Measurements from ENCODE around the gene CENPF. TPM values are rescaled to one million over a fixed set of nuclear protein-coding genes. Genes with fewer than 3 reads are reported as not detected.
A peak's percentile ranks its signal among the peaks of the same experiment; 100 is the strongest.
"Not testable (repeated sequence)": the region's sequence is repeated elsewhere in the genome, so short reads cannot be mapped to it uniquely, and the experiment has no call there.

Gene CENPF
- total RNA-seq, 1 donor from 2014 or later, result 1.7 TPM

DNA sequence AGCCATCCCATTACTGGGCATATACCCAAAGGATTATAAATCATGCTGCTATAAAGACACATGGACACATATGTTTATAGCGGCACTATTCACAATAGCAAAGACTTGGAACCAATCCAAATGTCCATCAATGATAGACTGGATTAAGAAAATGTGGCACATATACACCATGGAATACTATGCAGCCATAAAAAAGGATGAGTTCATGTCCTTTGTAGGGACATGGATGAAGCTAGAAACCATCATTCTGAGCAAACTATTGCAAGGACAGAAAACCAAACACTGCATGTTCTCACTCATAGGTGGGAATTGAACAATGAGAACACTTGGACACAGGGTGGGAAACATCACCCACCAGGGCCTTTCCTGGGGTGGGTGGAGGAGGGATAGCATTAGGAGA is 72.5 kb downstream of the CENPF start:
- DNase-seq (ENCODE audit: low spot score); ATAC-seq; intact Hi-C loops (cut with DNase I): not testable (repeated sequence)

DNA sequence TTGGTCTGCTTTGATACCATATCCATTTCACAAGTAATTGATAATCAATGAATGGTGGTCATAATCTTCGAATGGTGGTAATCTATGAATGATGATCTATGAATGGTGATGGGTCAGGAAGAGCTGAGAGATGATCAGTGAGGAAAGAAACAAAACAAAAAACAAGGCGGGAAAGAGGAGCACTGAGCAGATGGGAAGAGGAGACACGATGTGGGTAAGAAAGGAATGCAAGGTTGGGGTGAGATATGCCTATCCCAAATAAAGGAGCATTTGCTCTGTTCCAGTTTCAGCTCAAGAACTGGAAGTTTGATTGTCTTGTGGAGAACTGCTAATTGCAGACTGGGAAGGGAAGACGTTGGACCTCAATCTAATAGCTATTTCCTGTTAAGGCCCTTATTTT is 73.8 kb downstream of the CENPF start:
- DNase-seq (ENCODE audit: low spot score) (no peak), ATAC-seq (no peak)
- intact Hi-C loops (cut with DNase I), result no loop called here

DNA sequence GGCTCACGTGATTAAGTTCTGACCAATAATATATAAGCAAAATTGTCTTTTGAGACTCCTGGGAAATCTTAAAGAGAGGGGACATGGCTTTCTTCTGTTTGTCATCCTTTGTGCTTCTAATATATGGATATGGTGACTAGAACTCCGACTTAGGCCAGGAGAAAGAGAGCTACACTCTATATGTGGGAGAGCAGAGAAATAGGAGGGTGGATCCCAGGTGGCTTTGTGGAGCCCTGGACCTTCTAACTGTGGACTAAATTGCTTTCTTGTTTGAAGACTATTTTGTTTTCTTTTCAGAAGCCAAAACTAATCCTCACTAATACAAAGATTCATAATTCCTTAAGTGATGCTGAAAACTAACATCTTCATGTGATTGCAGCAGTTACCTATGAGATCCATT is 75.0 kb downstream of the CENPF start:
- no peak for ATAC-seq
- DNase-seq (ENCODE audit: low spot score), result no peak
- intact Hi-C loops (cut with DNase I), result no loop called here

DNA sequence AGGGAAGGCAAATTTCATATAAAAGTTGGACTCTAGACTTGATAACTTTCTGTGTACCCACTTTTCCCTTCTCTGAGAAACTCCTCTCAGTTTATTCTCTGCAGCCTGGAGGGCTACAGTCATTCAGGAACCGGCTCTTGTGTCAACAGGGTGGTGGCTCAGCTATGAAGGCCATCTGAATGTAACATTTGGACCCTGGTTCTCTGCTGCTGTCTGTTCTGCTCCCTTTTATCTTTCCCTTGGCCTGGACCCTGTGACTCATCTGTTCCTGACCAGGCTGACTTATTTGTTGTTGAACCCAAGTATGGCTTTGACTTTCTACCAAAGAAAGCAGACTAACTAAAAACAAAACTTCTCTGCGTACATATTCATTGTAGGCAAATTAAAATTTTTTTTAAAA is 75.4 kb downstream of the CENPF start:
- DNase-seq (ENCODE audit: low spot score) (no peak), ATAC-seq (no peak)
- intact Hi-C loops (cut with DNase I), result no loop called here

DNA sequence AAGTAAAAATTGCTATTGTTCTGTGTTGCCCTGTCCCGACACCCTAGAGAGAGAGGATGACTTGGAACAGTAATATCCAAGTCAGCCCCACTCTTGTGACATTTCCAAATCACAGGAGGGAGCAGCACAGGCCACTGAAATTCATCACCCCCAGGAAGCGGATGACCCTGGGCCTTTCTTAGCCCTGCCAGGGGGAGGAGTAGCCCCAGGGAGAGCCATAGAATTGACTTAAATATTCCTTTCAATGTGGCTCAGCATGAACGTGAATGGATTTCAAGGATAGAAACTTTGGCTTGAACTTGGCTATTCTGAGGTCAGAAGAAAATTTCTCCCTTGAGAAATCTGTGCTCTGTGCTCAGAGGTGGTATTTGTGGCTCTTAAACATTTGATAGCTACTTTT is 80.6 kb downstream of the CENPF start:
- intact Hi-C loops (cut with DNase I), result no loop called here
- no peak for DNase-seq (ENCODE audit: low spot score)

DNA sequence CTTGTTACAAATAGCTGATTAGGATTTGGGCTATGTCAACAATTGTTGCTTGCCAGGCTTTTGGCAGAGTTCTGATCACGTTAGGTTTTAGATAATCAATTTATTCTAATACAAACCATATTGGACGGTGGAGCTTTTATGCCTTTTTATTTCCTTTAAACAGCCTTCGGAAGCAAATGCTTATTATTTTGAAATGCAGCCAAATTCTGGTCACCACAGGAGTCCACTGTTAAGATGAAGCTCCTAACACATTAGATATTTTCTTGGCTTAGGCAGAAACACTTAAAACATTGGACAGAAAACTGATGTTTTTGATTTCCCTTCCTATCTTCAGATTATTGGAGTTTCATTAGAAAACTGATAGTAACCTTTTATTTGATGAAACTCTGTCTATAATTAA is 82.9 kb downstream of the CENPF start:
- intact Hi-C loops (cut with DNase I), result no loop called here
- no peak for ATAC-seq
- no peak for DNase-seq (ENCODE audit: low spot score)

More for the DNA sequence above, 80.6 kb downstream of the CENPF start:
- no peak for ATAC-seq

DNA sequence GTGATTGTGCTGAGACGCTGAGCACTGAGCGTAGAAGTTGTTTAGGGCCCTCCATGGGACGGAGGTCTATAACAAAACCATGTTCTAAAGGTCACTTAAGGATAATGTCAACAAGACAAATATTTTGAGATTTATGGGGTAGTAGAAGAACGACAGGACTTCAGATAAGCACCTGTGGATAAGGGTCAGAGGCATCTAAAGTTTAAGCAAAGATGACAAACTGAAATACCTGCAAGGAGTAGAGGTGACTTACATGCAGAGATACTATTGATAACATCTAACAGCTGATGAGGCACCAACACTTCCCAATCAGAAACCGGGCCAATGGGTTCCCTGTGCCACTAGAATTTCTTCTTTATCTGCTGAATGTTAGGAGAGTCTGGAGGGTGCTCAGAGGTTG is 83.5 kb downstream of the CENPF start:
- ATAC-seq (no peak), DNase-seq (ENCODE audit: low spot score) (no peak)
- intact Hi-C loops (cut with DNase I), result no loop called here

DNA sequence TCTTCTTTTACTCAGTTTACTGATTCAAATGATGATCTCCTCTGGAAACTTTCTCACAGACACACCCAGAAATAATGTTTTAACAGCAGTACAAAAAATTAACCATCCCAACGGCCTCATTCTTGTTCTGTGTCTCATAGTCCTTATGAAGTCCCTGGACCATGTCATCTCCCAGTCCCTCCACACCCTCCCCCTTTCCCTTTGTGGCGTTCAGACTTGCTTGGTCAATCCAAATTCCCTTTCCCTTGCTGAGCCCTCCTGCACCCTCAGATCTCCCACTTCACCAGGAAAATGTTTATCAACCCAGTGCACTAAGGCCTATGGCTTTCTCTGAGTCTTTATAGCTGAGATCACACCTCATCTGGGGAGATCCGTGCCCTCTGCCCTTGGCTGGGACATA is 85.9 kb downstream of the CENPF start:
- ATAC-seq (no peak), DNase-seq (ENCODE audit: low spot score) (no peak)
- intact Hi-C loops (cut with DNase I), result no loop called here

DNA sequence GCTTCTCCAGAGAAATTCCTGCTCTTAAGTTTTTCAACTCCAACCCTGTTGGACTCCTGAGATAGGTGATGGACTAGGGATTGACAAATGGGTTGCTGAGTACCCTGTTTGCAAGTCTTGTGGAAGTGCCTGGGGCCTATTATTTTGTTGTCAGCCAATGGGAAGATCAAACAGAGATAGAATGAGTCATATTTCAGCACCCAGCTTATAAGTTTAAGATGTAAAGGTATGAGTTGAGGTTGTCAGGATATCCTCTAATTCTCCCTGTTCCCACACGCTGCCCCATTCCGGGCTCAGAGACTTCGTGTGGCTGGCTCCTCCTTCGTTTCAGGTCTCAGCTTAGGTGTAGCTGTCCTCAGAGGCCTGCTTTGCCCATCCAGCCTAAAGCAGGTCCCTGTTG is 91.8 kb downstream of the CENPF start:
- DNase-seq (ENCODE audit: low spot score) (no peak), ATAC-seq (no peak)
- intact Hi-C loops (cut with DNase I), result no loop called here

DNA sequence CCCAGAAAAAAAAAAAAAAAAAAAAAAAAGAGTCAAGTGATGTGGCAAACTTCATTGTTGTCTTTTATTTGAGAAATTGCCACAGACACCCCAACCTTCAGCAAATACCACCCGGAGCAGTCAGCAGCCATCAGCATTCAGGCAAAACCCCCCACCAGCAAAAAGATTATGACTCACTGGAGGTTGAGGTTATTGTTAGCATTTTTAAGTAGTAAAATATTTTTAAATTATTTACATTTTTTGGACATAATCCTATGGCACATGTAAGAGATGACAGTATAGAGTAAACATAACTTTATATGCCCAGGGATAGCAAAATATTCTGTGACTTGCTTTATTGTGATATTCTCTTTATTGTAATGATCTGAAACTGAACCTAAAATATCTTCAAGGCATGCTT is 95.6 kb downstream of the CENPF start:
- intact Hi-C loops (cut with DNase I), result no loop called here
- no peak for DNase-seq (ENCODE audit: low spot score)
- ATAC-seq, result no peak

DNA sequence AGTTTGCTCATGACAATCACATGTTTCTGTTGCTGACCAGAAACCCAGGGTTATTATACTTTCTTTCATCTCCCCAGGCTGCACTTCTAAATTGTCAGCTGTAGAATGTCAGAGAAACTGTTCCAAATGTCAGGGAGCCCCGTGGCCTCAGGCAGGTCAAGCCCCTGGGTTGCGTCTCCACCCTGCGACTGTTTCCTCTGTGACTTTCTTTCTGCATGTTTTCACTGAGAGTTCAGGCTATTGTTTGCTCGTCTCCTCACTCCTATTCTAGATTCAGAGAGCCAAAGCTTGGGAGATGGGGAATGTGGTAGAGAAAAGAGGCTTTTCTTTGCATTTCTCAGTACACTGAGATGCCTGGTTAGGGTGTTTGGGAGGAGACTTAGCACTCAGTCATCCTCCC is 97.4 kb downstream of the CENPF start:
- intact Hi-C loops (cut with DNase I), result no loop called here
- DNase-seq (ENCODE audit: low spot score) (no peak), ATAC-seq (peak; percentile 39)

DNA sequence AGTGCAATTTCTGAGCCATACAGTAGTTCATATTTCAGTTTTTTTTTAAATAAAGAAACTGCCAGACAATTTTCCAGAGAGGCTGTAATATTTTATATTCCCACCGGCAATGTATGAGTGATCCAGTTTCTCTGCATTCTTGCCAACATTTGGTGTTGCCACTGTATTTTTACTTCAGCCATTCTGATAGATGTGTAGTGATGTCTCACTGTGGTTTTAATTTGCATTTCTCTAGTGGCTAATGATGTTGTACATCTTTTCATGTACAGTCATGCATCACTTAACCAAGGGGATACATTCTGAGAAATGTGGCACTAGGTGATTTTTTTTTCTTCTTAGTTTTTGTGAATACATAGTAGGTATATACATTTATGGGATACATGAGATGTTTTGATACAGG is 99.6 kb downstream of the CENPF start:
- DNase-seq (ENCODE audit: low spot score) (no peak), ATAC-seq (no peak)
- intact Hi-C loops (cut with DNase I), result no loop called here

DNA sequence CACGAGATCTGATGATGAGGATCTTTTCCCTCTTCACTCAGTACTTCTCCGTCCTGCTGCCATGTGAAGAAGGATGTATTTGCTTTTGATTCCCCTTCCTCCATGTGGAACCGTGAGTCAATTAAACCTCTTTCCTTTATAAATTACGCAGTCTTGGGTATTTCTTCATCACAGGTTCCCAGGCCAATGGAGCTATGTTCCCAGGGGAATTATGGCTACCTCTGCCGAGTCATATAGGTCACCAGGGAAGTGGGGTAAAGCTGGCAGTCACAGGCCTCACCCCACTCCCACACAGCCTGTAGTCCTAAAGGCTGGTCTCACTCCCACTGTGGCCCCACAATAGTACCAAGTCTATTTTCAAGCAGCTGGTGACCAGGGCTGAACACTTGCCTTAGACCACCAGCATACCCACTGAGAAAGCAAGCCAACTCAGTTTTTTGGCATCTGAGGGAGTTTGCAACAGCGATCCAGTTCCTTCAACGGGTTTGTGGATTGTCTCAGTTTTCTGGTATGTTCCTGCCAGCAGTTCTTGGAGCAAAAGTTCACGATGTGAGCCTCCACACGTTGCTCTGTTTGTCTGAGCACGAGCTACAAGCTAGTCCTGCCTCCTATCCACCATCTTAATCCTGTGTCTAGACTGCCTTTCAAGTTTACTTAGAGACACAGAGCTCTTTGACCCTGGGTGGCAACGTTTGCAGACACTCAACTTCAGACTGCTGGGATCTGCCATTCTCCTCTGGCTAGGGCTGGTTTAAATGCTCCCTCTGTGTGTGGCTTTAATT is 104.5 kb downstream of the CENPF start:
- no peak for ATAC-seq

DNA sequence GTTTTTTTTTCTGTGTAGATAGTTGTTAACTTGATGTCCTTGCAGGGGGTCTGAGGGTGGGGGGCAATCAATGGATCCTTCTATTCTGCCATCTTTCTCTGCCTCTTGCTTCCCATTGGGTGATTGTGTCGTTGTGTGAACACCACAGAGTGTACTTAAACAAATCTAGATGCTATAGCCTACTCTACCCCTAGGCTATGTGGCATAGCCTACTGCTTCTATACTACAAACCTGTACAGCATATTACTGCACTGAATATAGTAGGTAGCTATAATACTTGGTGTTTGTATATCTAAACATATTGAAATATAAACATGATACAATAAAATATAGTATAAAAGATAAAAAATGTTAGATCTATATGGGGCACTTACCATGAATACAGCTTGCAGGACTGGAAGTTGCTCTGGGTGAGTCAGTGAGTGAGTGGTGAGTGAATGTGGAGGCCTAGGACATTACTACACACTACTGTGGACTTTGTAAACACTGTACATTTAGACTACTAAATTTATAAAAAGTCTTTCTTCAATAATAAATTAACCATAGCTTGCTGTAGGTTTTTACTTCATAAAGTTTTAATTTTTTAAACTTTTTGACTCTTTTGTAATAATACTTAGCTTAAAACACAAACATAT is 105.4 kb downstream of the CENPF start:
- ATAC-seq (no peak), DNase-seq (ENCODE audit: low spot score) (no peak)
- intact Hi-C loops (cut with DNase I), result no loop called here

More for the DNA sequence above, 104.5 kb downstream of the CENPF start:
- DNase-seq (ENCODE audit: low spot score), result no peak
- intact Hi-C loops (cut with DNase I), result no loop called here

DNA sequence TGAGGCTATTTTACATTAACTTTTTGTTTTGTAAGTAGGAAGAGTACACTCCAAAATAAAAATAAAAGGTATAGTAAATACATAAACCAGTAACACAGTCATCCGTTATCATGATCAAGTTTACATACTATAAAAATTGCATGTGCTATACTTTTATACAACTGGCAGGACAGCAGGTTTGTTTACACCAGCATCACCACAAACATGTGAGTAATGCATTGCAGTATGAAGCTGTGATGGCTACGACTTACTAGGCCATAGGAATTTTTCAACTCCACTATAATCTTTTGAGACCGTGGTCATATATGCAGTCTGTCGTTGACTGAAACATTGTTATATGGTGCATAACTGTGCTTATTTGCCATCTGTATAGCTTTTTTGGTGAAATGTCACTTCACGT is 106.2 kb downstream of the CENPF start:
- DNase-seq (ENCODE audit: low spot score) (no peak), ATAC-seq (no peak)
- intact Hi-C loops (cut with DNase I), result no loop called here

DNA sequence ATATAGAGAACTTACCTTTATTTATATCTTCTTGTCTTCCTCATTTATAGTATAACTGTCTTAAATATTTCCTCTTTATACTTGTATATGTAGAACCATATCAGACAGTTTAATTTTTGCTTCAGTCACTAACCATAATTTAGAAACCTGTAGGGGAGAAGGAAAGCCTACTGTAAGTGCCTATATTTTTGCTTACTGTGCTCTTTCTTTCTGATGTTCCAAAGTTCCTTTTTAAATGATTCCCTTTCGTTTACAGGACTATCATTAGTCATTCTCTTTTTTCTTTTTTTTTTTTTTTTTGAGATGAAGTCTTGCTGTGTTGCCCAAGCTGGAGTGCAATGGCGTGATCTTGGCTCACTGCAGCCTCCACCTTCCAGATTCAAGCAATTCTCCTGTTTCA is 109.7 kb downstream of the CENPF start:
- intact Hi-C loops (cut with DNase I), result no loop called here
- no peak for DNase-seq (ENCODE audit: low spot score)
- ATAC-seq, result no peak

Other genes starting within 250 kb of the CENPF start
- gene PTPN14, start 51.6 kb upstream of the CENPF start, total RNA-seq, result 85.9 TPM

Data from sciatic nerve (tissue), 2 donors.